ENCODE measurements around the gene ARL14EP.

DNA sequence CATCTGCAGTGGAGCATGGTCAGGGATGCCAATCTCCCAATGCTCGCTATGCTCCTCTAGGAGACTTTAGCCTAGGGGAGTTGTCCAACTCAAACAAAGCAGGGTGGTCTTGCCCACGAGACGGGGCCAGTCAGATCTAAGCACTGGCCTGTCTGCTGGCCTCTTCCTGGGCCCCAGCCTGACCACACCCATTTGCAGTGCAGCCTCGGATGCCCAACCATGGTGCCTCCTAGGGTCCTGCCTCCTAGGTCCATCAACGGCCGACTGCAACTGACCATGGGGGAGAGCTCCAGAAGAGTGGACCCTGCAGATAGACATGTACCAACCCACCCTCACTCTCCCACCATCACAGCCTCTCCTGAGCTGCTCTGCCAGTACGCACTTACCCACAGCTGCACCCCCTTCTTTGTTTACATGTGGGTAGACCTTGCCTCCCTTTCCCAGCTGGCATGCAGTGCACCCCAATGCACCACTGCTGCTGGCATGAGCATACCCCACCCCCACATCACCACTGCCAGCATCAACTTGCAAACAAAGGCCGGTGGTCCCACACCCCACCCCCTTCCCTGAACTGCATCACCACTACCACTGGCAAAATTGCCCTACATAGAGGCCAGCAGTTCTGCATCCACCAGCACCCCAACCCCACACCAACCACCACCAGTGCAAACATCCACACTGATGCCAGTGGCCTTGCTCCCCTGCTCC, 27.6 kb upstream of the ARL14EP start:
- no peak for TF ChIP-seq EZH2 (IDR thresholded peaks at IDR 0.05; ENCODE audit: low read depth)
- TF ChIP-seq, protein P1, sequence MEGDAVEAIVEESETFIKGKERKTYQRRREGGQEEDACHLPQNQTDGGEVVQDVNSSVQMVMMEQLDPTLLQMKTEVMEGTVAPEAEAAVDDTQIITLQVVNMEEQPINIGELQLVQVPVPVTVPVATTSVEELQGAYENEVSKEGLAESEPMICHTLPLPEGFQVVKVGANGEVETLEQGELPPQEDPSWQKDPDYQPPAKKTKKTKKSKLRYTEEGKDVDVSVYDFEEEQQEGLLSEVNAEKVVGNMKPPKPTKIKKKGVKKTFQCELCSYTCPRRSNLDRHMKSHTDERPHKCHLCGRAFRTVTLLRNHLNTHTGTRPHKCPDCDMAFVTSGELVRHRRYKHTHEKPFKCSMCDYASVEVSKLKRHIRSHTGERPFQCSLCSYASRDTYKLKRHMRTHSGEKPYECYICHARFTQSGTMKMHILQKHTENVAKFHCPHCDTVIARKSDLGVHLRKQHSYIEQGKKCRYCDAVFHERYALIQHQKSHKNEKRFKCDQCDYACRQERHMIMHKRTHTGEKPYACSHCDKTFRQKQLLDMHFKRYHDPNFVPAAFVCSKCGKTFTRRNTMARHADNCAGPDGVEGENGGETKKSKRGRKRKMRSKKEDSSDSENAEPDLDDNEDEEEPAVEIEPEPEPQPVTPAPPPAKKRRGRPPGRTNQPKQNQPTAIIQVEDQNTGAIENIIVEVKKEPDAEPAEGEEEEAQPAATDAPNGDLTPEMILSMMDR (conservative IDR thresholded peaks at IDR 0.05): no peak
